A549 (cell line): ENCODE data around the gene CABP1.

Source experiments
- CEBPB ChIP-seq, 2 experiments: fragments of >200 bp in 1 of 2; sonication (Bioruptor Twin) in 1 of 2; formaldehyde crosslinking in 1 of 2; IDR thresholded peaks; 2 replicates each; pipeline ENCODE4 v1.6.1; 2012 to 2016
- EP300 ChIP-seq, 2 experiments: fragments of >200 bp; sonication (Bioruptor Twin); formaldehyde crosslinking; IDR thresholded peaks; 2 replicates in 1 of 2; 3 replicates in 1 of 2; pipeline ENCODE4 v1.6.1; 2016 to 2017
- POLR2A ChIP-seq: IDR thresholded peaks from 2 replicates; pipeline ENCODE4 v1.6.1; 2012; ENCODE audit warnings: mild to moderate bottlenecking, low read length
- POLR2AphosphoS2 ChIP-seq: conservative IDR thresholded peaks from 2 replicates; pipeline ENCODE4 v1.6.1; 2012; ENCODE audit warnings: low read length, improper control_type of control experiment, inconsistent platforms
- RFX5 ChIP-seq: fragments of 450-650 bp; IDR thresholded peaks from 2 replicates; pipeline ENCODE4 v1.7.1; 2014; ENCODE audit warnings: antibody characterized with exemption, mild to moderate bottlenecking, moderate library complexity
- SMC3 ChIP-seq: fragments of >200 bp; sonication (Bioruptor Twin); formaldehyde crosslinking; IDR thresholded peaks from 3 replicates; pipeline ENCODE4 v1.6.1; 2018; ENCODE audit warnings: inconsistent platforms
- ZC3H11A ChIP-seq: fragments of 450-650 bp; IDR thresholded peaks from 2 replicates; pipeline ENCODE4 v1.6.1; 2014; ENCODE audit warnings: antibody characterized with exemption, mild to moderate bottlenecking
- ZNF302 ChIP-seq: fragments of 250-450 bp; sonication (Bioruptor Pico); IDR thresholded peaks from 2 replicates; pipeline ENCODE4 v1.9.0; 2021; ENCODE audit warnings: inconsistent platforms, mild to moderate bottlenecking, moderate library complexity
- TF ChIP-seq, protein P1 (sequence below): fragments of >200 bp; sonication (Bioruptor Twin); formaldehyde crosslinking; IDR thresholded peaks from 3 replicates; pipeline ENCODE4 v1.6.1; 2016
- TF ChIP-seq, protein P2 (sequence below): fragments of >200 bp; sonication (Bioruptor Twin); formaldehyde crosslinking; IDR thresholded peaks from 3 replicates; pipeline ENCODE4 v1.5.1; 2016

DNA sequence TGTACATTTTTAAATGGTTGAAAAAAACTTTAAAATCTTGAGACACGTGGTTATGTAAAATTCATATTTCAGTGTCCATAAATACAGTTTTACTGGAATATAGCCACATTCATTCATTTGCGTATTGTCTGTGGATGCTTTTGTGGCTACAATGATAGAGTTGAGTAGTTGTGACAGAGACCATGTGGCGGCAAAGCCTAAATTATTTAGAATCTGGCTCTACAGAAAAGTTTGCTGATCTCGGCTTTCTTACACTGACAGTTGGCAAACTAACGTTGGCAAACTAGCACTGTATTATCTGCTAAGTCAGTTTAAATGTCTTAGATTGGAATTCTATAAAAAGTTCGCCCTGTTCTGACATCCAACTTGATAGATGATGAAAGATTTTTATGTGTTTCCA is 72.2 kb downstream of the CABP1 start:
- TF ChIP-seq, protein P1, sequence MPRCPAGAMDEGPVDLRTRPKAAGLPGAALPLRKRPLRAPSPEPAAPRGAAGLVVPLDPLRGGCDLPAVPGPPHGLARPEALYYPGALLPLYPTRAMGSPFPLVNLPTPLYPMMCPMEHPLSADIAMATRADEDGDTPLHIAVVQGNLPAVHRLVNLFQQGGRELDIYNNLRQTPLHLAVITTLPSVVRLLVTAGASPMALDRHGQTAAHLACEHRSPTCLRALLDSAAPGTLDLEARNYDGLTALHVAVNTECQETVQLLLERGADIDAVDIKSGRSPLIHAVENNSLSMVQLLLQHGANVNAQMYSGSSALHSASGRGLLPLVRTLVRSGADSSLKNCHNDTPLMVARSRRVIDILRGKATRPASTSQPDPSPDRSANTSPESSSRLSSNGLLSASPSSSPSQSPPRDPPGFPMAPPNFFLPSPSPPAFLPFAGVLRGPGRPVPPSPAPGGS: no peak
- TF ChIP-seq ZNF302: no peak
- no peak for TF ChIP-seq EP300 (IDR thresholded peaks at IDR 0.05)
- TF ChIP-seq, protein P2, sequence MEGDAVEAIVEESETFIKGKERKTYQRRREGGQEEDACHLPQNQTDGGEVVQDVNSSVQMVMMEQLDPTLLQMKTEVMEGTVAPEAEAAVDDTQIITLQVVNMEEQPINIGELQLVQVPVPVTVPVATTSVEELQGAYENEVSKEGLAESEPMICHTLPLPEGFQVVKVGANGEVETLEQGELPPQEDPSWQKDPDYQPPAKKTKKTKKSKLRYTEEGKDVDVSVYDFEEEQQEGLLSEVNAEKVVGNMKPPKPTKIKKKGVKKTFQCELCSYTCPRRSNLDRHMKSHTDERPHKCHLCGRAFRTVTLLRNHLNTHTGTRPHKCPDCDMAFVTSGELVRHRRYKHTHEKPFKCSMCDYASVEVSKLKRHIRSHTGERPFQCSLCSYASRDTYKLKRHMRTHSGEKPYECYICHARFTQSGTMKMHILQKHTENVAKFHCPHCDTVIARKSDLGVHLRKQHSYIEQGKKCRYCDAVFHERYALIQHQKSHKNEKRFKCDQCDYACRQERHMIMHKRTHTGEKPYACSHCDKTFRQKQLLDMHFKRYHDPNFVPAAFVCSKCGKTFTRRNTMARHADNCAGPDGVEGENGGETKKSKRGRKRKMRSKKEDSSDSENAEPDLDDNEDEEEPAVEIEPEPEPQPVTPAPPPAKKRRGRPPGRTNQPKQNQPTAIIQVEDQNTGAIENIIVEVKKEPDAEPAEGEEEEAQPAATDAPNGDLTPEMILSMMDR: no peak
- no peak for TF ChIP-seq RFX5
- no peak for TF ChIP-seq ZC3H11A
- TF ChIP-seq POLR2A: no peak
- no peak for TF ChIP-seq CEBPB (IDR thresholded peaks at IDR 0.05)
- TF ChIP-seq SMC3: no peak
- no peak for TF ChIP-seq POLR2AphosphoS2
